T-helper 2 cell treated with Interferon-gamma antibody and Interleukin-4, amounts not matched to agents 5 μg/mL and 100 μg/mL, for 36 hours (primary cell): ENCODE data around the gene NMRK1.
A peak's percentile ranks its signal among the peaks of the same experiment; 100 is the strongest.

ENCODE experiments used
- DNase-seq: peaks from one replicate; pipeline ENCODE4 v3.0.0; 2021; ENCODE audit warnings: low spot score
- H3K27ac Mint-ChIP-seq: one replicate; pipeline ENCODE4 v1.8.0; 2021; ENCODE audit warnings: mild to moderate bottlenecking, mixed read lengths
- H3K27me3 Mint-ChIP-seq: one replicate; pipeline ENCODE4 v1.8.0; 2021; ENCODE audit warnings: low read depth, mixed read lengths
- H3K36me3 Mint-ChIP-seq: one replicate; pipeline ENCODE4 v1.8.0; 2021; ENCODE audit warnings: low read depth, mixed read lengths
- H3K4me1 Mint-ChIP-seq: one replicate; pipeline ENCODE4 v1.8.0; 2021; ENCODE audit warnings: low read depth, mixed read lengths
- H3K4me3 Mint-ChIP-seq: one replicate; pipeline ENCODE4 v1.8.0; 2022; ENCODE audit warnings: mild to moderate bottlenecking, moderate library complexity, mixed read lengths
- H3K9me3 Mint-ChIP-seq: one replicate; pipeline ENCODE4 v1.8.0; 2021; ENCODE audit warnings: mixed read lengths

NMRK1 gene

DNA sequence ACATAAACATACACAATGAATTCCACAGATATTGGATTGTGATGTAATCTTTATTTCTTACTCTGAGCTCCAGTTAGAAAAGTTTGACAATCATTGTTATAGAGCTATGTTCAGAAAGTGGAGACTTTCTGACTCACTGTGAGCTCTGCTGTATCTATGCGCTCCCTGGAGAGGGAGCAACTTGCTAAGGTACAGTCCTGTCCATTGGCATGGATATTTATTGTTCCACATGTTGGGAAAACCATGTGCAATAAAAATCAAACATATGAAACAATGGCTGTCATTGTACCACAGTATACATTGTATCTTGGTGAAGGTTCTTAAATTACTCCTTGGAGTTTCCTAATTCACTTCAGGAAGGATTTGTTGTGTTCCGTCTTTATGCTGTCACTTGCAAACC, 26.8 kb downstream of the NMRK1 start:
- Mint-ChIP-seq H3K27ac (no peak overlapping the region), H3K27me3 (no peaks in the 10 kb centered on the region), H3K4me3 (no peak overlapping the region), H3K4me1 (no peaks in the 10 kb centered on the region), H3K36me3 (peaks cover 22% of the 10 kb centered on the region), H3K9me3 (peaks cover 19% of the 10 kb centered on the region)
- DNase-seq: no peak

DNA sequence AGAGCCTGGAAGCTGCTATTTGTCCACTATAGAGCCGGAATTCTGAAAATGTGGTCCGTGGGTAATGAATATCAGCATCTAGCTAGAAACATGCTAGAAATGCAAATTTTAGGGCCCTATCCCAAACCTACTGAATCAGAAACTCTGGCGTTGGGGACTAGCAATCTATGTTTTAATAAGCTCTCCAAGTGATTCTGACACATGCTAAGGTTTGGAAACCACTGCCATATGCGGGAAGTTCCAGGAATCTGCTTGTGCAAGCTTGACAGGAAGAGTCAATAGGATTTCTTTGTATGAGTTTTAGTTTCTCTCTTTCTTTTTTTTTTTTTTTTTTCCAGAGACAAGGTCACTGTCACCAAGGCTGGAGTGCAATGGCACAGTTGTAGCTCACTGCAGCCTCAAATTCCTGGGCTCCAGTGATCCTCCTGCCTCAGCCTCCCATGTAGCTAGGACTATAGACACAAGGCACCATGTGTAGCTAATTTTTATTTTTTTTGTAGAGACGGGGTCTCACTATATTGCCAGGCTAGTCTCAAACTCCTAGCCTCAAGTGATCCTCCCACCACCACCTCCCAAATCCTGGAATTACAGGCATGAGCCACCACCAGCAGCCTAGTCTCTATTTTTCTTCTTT, 33.5 kb downstream of the NMRK1 start:
- Mint-ChIP-seq H3K4me3 (no peak overlapping the region), H3K27me3 (peaks cover 4% of the 10 kb centered on the region), H3K9me3 (peaks cover 17% of the 10 kb centered on the region), H3K27ac (no peak overlapping the region), H3K36me3 (peaks cover 3% of the 10 kb centered on the region), H3K4me1 (no peaks in the 10 kb centered on the region)
- no peak for DNase-seq

DNA sequence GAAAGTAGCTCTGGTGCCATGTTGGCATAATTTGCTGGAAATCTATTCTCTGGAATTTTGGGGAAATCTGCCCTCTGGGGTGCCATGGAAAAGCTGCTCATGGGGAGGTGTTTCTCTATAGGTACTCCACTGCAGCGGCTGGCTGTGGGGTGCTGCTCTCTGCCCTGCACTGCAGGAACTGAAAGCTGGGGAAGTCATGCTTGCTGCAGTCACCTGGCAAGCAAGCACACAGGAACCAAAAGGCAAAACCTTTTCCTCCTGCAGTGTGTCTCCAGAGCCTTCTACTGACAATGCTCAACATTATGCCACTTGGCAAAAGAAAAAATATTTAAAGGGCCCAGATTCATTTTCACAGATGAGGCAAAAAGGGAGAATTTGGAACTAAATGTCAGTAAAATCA, 34.1 kb downstream of the NMRK1 start:
- Mint-ChIP-seq H3K27me3 (peaks cover 4% of the 10 kb centered on the region), H3K4me3 (no peak overlapping the region), H3K27ac (no peak overlapping the region), H3K9me3 (peaks cover 13% of the 10 kb centered on the region), H3K4me1 (no peaks in the 10 kb centered on the region), H3K36me3 (no peaks in the 10 kb centered on the region)
- DNase-seq: no peak

DNA sequence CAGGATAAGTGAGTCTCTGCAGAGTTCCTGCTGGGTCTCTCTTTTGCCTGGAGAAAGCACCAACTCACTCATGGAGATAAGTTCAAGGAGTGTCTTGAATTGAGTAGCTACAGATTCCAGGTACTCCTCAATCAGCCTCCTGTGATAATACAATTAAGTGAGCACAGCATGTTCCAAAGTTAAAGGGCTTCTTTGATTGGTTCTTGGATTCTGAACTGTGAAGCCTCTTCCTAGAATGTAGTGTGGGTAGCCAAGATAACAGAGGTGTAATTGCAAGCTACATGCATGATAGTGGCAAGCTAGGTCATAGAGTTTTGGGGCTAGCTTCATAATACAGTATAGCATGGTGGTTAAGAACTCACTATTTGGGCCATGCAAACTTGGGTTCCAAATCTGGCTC, 36.7 kb downstream of the NMRK1 start:
- Mint-ChIP-seq H3K4me3 (no peak overlapping the region), H3K27ac (no peak overlapping the region), H3K36me3 (no peaks in the 10 kb centered on the region), H3K27me3 (peaks cover 4% of the 10 kb centered on the region), H3K9me3 (peaks cover under 1% of the 10 kb centered on the region), H3K4me1 (no peaks in the 10 kb centered on the region)
- no peak for DNase-seq

DNA sequence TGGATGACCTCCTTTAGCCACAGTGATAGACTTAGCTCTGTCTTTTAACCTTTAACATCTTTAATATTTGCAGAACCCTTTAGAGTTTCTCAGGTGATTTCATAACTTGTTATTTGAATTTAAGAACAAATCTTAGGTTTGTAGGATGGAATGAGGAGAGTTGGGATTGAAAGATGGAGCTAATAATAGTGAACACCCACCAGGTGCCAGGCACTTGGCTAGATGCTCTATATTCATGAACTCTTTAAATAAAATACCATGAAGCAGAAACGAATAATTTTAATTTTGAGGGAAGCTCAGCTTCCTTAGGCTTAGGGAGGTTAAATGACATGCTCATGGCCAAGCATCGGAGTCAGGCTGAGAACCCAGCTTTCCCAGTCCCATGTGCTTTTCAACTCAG, 40.4 kb downstream of the NMRK1 start:
- no peaks in the 10 kb centered on the region for H3K4me1 Mint-ChIP-seq

DNA sequence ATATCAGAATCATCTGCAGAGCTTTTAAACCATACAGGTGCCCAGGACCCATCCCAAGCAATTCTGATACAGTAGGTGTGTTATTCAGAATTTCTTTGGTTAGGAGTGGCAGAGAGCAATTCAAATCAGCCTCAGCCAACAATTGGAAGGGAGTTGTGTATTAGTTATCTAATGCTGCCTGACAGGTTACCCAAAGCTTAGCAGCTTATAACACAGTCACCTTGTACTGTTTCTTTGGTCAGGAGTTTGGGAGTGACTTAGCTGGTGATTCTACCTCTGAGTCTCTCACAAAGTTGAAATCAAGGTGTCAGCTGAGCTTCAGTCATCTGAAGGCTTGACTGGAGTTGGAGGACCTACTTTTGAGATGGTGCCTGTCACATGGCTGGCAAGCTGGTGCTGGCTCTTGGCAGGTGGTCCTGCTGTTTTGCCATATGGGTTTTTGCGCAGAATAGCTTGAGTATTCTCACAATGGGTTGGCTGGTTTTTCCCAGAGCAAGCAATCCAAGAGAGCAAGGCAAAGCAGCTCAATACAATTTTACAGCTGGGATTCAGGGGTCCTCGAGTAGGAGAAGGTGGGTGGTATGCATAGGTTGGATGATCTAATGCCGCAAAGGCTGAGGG, 41.1 kb downstream of the NMRK1 start:
- no peaks in the 10 kb centered on the region for H3K9me3 Mint-ChIP-seq
- no peaks in the 10 kb centered on the region for H3K36me3 Mint-ChIP-seq
- no peak for DNase-seq

More for the DNA sequence above, 40.4 kb downstream of the NMRK1 start:
- DNase-seq: no peak
- peaks cover 14% of the 10 kb centered on the region for H3K27me3 Mint-ChIP-seq
- no peaks in the 10 kb centered on the region for H3K36me3 Mint-ChIP-seq
- no peak overlapping the region for H3K27ac Mint-ChIP-seq
- H3K9me3 Mint-ChIP-seq: no peaks in the 10 kb centered on the region
- no peak overlapping the region for H3K4me3 Mint-ChIP-seq

DNA sequence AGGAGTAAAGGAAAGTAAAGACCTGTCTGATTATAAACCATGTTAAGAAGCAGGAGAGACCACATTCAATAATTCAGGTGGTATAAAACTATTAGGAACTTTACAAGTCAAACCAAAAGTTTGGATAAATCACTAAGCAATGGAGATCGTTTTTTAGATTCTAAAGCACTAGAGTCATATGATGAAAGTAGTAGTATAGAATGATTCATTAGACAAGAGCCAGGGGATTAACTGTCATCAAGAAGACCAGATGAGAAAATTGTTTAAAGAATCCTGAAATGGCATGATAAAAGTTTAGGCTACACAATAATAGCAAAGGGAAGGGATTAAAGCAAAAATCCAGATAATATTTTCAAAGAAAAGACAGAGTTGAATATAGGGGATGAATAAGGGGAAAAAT, 46.9 kb downstream of the NMRK1 start:
- Mint-ChIP-seq H3K9me3 (no peaks in the 10 kb centered on the region), H3K4me1 (no peaks in the 10 kb centered on the region), H3K4me3 (no peak overlapping the region), H3K27ac (no peak overlapping the region), H3K36me3 (no peaks in the 10 kb centered on the region), H3K27me3 (peaks cover 14% of the 10 kb centered on the region)
- no peak for DNase-seq

More for the DNA sequence above, 41.1 kb downstream of the NMRK1 start:
- Mint-ChIP-seq H3K4me1 (no peaks in the 10 kb centered on the region), H3K27me3 (peaks cover 14% of the 10 kb centered on the region), H3K27ac (no peak overlapping the region), H3K4me3 (no peak overlapping the region)

DNA sequence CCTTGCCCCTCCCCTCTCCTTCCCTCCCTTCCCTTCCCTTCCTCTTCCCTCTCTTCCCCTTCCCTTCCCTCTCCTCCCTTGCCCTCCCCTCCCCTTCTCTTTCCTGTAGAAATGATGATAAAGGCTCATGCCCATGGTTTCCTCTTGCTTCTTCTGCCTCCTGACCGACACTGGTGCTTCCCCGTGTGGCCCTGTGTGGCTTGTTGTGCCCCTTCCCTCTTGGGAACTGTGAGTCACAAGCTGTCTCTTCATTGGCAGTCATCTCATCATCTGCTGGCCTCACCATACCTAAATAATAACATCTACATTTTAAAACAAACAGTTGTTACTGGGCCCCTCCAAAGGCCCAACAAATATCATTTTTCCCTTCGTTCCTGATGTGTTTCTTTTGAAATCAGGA, 48.2 kb downstream of the NMRK1 start:
- Mint-ChIP-seq H3K27me3 (peaks cover 15% of the 10 kb centered on the region), H3K4me1 (no peaks in the 10 kb centered on the region), H3K9me3 (no peaks in the 10 kb centered on the region), H3K4me3 (no peak overlapping the region), H3K27ac (no peak overlapping the region), H3K36me3 (no peaks in the 10 kb centered on the region)
- no peak for DNase-seq

DNA sequence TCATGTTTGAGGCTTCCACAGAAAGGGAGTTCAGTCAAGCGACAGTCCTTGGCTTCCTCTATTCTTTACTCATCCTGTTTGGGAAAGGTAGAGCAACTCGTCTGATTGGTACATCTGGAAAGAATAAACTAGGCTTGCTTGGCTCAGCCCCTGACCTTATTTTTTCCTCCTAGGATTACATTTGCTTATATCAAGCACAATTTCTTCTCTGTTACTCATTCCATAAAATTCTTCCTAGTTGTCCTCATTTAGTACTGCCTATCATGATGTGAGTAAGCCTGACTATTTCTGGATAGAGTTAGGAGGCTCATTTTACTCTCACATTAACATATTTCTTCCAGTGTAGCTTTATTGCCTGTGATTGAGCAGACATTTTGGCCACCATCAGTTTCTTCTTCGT, 48.9 kb downstream of the NMRK1 start:
- Mint-ChIP-seq H3K27me3 (peaks cover 16% of the 10 kb centered on the region), H3K9me3 (no peaks in the 10 kb centered on the region), H3K36me3 (no peaks in the 10 kb centered on the region), H3K4me1 (no peaks in the 10 kb centered on the region), H3K27ac (no peak overlapping the region), H3K4me3 (no peak overlapping the region)
- no peak for DNase-seq

DNA sequence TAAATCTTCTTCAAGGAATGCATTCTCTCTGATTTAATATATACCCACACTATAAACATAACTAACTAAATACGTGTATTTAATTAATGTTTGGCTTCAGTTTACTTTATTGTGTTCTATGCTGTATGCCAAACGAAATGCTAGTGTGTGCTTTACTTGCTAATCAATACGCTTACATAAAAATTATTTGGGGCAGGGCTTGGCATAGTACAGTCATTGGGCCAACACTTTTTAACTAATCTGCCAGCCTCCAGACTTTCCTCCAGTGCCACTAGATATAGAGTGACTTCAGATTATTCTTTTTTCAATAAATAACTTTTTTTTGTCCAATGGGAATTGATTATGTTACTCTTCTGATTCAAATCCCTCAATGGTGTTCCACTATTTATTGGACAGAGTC, 51.2 kb downstream of the NMRK1 start:
- no peaks in the 10 kb centered on the region for H3K9me3 Mint-ChIP-seq
- H3K4me3 Mint-ChIP-seq: no peak overlapping the region
- H3K27me3 Mint-ChIP-seq: peaks cover 25% of the 10 kb centered on the region
- no peak for DNase-seq
- H3K4me1 Mint-ChIP-seq: no peaks in the 10 kb centered on the region
- H3K36me3 Mint-ChIP-seq: no peaks in the 10 kb centered on the region
- H3K27ac Mint-ChIP-seq: no peak overlapping the region

DNA sequence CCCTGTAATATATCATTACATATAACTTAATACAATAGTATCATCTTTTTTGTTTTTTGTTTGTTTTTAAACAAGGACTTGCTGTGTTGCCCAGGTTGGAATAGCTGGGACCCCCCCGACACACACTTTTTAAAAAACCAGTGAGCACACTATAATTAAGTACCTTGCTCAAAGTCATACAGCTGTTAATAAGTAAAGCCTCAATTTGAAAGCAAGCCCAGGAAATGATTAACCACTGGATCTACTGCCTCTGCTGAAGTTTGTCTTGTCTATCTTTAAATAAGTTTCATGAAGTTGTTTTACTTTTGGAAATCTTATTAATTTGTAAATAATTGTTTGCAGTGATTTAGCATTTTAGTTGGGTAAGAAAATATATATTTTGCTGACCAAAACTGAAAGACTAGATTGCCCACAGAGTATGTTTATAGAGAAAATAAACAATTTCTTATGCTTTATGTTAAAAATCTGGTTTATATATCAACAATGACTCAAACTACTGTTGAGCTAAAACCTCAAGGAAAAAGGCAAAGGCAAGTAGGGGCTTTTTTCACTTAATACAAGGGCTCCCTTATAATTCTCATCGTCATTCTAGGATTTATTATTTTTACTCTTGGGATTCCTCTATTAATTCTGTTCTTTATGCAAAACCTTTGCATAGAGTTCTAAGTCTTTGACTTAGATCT, 54.0 kb downstream of the NMRK1 start:
- Mint-ChIP-seq H3K27ac (no peak overlapping the region), H3K36me3 (no peaks in the 10 kb centered on the region), H3K27me3 (peaks cover 25% of the 10 kb centered on the region), H3K4me1 (no peaks in the 10 kb centered on the region), H3K9me3 (no peaks in the 10 kb centered on the region), H3K4me3 (no peak overlapping the region)
- DNase-seq: no peak

DNA sequence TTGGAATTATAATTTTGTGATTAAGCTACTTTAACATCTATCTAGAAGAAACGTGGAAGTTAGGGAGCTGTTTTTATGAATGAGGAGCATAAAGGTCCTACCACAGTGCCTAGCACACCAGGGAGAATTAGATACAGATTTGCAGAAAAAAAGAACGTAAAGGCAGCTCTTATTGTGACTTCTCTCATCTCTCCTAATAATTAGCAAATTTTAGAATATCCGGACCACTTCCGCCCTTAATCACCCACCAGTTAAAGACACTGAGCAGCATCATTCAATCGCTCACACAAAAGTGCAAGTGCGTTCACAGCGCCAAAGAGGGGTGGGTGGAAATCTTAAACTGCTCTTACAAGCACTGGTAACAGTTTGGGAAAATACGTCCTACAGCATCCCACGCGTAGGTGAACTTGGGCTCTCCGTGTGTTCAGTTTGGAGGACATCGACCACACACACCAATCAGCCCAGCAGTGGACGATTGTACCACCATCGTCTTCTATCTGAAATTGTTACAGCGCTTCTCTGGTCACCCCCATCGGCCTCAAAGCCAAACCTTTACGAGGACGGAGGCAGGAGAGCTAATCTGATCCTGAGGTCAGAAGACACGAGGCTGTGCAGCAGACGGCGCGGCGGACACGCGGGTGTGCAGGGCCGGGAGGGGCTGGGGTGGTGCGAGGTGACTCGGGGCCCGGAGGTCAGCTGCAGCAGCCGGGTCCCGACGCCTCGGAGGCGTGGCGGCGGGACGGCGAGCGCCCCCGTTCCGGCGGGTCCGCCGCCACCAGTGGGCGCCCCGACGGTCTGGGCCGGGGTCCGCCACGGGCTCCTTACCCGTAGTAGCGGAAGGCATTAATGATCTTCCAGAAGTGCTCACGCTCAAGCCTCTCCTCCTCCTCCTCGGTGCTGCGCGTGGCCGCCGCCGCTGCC, 60.5 kb downstream of the NMRK1 start:
- peak overlapping the region; percentile 92 for H3K4me3 Mint-ChIP-seq
- peaks cover 17% of the 10 kb centered on the region for H3K36me3 Mint-ChIP-seq
- no peaks in the 10 kb centered on the region for H3K27me3 Mint-ChIP-seq
- H3K4me1 Mint-ChIP-seq: peaks cover 35% of the 10 kb centered on the region
- H3K27ac Mint-ChIP-seq: peak overlapping the region; percentile 90
- H3K9me3 Mint-ChIP-seq: no peaks in the 10 kb centered on the region
- peak; percentile 67 for DNase-seq

DNA sequence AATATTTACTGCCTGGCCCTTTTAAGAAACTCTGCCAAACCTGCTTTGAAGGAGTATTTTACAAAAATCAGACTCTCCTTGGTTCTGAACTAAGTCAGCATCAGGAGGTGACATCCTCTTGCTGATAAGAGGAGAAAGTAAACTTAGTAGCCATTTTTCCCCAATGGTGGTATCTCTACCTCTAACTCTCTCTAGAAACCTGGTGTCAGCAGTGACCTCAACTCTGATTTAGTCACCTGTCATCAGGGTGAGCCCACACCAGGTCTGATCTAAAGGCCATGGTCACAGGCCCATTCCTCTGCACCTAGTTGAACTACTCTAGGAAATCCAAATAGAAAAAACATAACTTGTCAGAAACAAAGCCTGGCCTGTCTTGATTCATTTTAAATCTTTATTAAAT, 64.1 kb downstream of the NMRK1 start:
- H3K9me3 Mint-ChIP-seq: peaks cover 11% of the 10 kb centered on the region
- H3K36me3 Mint-ChIP-seq: peaks cover 34% of the 10 kb centered on the region
- no peak for DNase-seq
- H3K27me3 Mint-ChIP-seq: no peaks in the 10 kb centered on the region
- H3K27ac Mint-ChIP-seq: peak overlapping the region; percentile 62
- peaks cover 48% of the 10 kb centered on the region for H3K4me1 Mint-ChIP-seq
- H3K4me3 Mint-ChIP-seq: no peak overlapping the region

DNA sequence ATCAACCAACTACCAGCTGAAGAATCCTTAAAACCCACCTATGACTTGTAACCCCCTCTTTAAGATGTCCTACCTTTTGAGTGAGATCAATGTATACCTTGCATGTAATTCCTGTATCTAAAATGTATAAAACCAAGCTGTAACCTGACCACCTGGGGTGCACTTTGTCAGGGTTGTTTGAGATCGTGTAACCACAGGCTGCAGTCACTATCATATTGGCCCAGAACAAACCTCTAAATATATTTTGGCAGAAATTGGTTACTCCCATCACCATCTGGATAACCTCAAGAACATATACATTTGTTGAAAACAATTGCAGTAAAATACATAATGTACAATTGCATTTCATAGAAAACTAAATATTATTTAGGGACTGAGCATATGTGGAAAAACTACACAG, 68.3 kb downstream of the NMRK1 start:
- Mint-ChIP-seq H3K36me3 (peaks cover 44% of the 10 kb centered on the region), H3K4me3 (no peak overlapping the region), H3K27ac (peak overlapping the region; percentile 55), H3K9me3 (peaks cover 11% of the 10 kb centered on the region), H3K27me3 (no peaks in the 10 kb centered on the region), H3K4me1 (peaks cover 39% of the 10 kb centered on the region)
- no peak for DNase-seq
